Activated naive CD4-positive, alpha-beta T cell treated with anti-CD3 and anti-CD28 coated beads, Interleukin-2, amount 10 ng/mL, durations not matched to agents 7 days and 5 days (primary cell): ENCODE data around the gene RNF44.
A peak's percentile ranks its signal among the peaks of the same experiment; 100 is the strongest.

Experiments used
- CTCF ChIA-PET: fragments of 350-600 bp; sonication (Branson Sonifier 250); formaldehyde crosslinking; loops from one replicate; lab custom pipeline; 2021; ENCODE audit warnings: antibody characterized with exemption; lab: Charles Lee
- DNase-seq: peaks from one replicate; pipeline ENCODE4 v3.0.0-alpha.2; 2020
- H3K27ac Mint-ChIP-seq: one replicate; pipeline ENCODE4 v1.8.0; 2021; ENCODE audit warnings: mild to moderate bottlenecking, moderate library complexity, mixed read lengths
- H3K27me3 Mint-ChIP-seq: one replicate; pipeline ENCODE4 v1.8.0; 2021; ENCODE audit warnings: mild to moderate bottlenecking, mixed read lengths
- H3K36me3 Mint-ChIP-seq: one replicate; pipeline ENCODE4 v1.8.0; 2021; ENCODE audit warnings: mixed read lengths
- H3K4me1 Mint-ChIP-seq: one replicate; pipeline ENCODE4 v1.8.0; 2021; ENCODE audit warnings: mixed read lengths
- H3K4me3 Mint-ChIP-seq: one replicate; pipeline ENCODE4 v1.8.0; 2021; ENCODE audit warnings: mild to moderate bottlenecking, moderate library complexity, mixed read lengths
- H3K9me3 Mint-ChIP-seq: one replicate; pipeline ENCODE4 v1.8.0; 2021; ENCODE audit warnings: mixed read lengths

RNF44 gene

DNA sequence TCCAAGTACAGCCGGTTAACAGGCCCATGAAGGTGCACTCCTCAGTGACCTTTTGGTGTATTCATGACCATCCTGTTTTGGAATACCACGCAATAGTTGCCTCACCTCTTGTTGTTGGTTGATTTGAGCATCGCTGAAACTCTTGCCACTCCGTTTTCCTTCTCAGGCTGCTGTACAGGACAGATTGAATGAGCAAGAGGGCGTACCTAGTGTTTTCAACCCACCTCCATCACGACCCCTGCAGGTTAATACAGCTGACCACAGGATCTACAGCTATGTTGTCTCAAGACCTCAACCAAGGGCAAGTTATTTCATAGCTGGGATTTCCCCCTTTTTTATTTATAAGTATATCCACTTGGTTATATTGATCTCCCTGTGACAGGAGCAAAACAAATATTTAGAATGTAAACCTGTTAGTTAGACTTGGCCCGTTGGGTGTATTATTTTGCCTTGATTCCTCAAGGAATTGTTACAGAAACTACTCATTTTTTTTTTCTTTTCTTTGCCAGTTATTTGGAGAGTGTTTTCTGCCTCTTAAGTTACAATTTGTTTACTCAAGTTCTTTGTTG, 50.9 kb downstream of the RNF44 start:
- Mint-ChIP-seq H3K36me3 (peaks cover 66% of the 10 kb centered on the region), H3K27ac (no peak overlapping the region), H3K4me1 (peaks cover 70% of the 10 kb centered on the region), H3K9me3 (no peaks in the 10 kb centered on the region), H3K4me3 (no peak overlapping the region), H3K27me3 (no peaks in the 10 kb centered on the region)
- no peak for DNase-seq
- CTCF ChIA-PET: no interaction called here

DNA sequence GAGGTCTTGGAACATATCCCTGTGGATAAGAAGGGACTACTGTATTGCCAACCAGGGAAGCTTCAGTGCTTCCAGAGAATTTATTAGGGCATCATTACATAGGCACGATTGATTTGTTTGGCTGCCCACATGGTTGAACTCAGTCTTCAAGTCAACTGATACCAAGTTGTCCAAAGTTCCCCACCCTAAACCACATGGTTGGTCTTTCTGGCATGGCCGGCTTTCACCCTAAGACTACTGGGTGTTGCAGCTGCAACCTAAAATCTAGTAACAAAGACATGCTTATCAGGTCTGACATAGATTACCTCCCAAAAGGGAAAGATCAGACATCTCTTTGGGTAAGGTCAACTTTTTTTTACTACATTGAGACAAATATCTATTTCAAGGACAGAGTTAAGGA, 52.0 kb downstream of the RNF44 start:
- Mint-ChIP-seq H3K4me3 (no peak overlapping the region), H3K4me1 (peaks cover 59% of the 10 kb centered on the region), H3K36me3 (peaks cover 55% of the 10 kb centered on the region), H3K27ac (peak overlapping the region; percentile 4), H3K9me3 (no peaks in the 10 kb centered on the region), H3K27me3 (no peaks in the 10 kb centered on the region)
- no peak for DNase-seq
- CTCF ChIA-PET: interaction anchor here (1.0 kb wide), 1 partner anchor 10 kb away, joined by 3 read pairs; no protein-coding TSS in a partner anchor

DNA sequence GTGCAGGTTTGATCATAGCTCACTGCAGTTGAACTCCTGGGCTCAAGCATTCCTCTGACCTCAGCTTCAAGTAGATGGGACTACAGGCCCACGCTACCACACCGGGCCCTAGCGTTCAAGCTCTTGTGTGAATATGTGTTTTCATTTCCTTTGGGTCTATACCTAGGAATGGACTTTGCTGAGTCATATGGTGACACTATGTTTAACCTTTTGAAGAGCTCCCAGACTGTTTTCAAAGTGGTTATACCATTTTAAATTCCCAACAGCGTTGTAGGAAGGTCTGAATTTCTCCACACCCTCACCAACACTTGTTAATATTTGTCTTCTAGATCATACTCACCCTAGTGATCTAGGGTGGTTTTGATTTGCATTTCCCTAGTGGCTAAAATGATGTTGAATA, 55.5 kb downstream of the RNF44 start:
- peaks cover 49% of the 10 kb centered on the region for H3K36me3 Mint-ChIP-seq
- no peak overlapping the region for H3K4me3 Mint-ChIP-seq

More for the DNA sequence above, 55.5 kb downstream of the RNF44 start:
- no peaks in the 10 kb centered on the region for H3K27me3 Mint-ChIP-seq
- CTCF ChIA-PET: interaction anchor here (0.6 to 0.9 kb wide), 3 partner anchors 24 to 601 kb away, joined by 3 read pairs; no protein-coding TSS in a partner anchor
- H3K9me3 Mint-ChIP-seq: no peaks in the 10 kb centered on the region
- no peak for DNase-seq
- H3K27ac Mint-ChIP-seq: no peak overlapping the region
- H3K4me1 Mint-ChIP-seq: peaks cover 35% of the 10 kb centered on the region
